Right lobe of liver (tissue), 6 donors: ENCODE measurements around the gene GJD2. TPM values are rescaled to one million over a fixed set of nuclear protein-coding genes. Genes with fewer than 3 reads are reported as not detected.

Experiments
- ATAC-seq, 4 donors: fragments of 200-7000 bp; cut with Tn5 transposase; one replicate each; pipeline ENCODE4 v1.9.1; 2020; ENCODE audit warnings: mild to moderate bottlenecking in 4 of 4, moderate library complexity in 4 of 4
- DNase-seq, 3 donors: peaks; one replicate each; pipeline ENCODE4 v3.0.0-alpha.2; 2020
- H3K27ac ChIP-seq, 3 donors: fragments of 200-600 bp; one replicate each; pipeline ENCODE4 v1.8.0; 2022
- H3K27me3 ChIP-seq, 2 donors: fragments of 200-600 bp; one replicate each; pipeline ENCODE4 v1.8.0; 2022
- H3K36me3 ChIP-seq, 4 donors: fragments of 200-600 bp; sonication (generic) in 1 of 4; one replicate each; pipeline versions ENCODE4 v1.5.1 to v1.8.0; 2017 to 2022; ENCODE audit warnings: control low read depth in 1 of 4
- H3K4me1 ChIP-seq, 4 donors: fragments of 200-600 bp; sonication (generic) in 1 of 4; one replicate each; pipeline versions ENCODE4 v1.5.1 to v1.8.0; 2017 to 2022; ENCODE audit warnings: control low read depth in 1 of 4
- H3K4me3 ChIP-seq, 3 donors: fragments of 200-600 bp; one replicate each; pipeline ENCODE4 v1.8.0; 2022
- H3K9me3 ChIP-seq, 4 donors: fragments of 200-600 bp; sonication (generic) in 1 of 4; one replicate each; pipeline versions ENCODE4 v1.5.1 to v1.8.0; 2017 to 2022; ENCODE audit warnings: control low read depth in 1 of 4
- CTCF ChIP-seq, 4 donors: fragments of 200-600 bp in 3 of 4; fragments of 450-650 bp in 1 of 4; IDR thresholded peaks; one replicate each; pipeline versions ENCODE4 v1.5.1 to v1.8.0; 2016 to 2022; ENCODE audit warnings: antibody characterized with exemption in 4 of 4, mild to moderate bottlenecking in 2 of 4
- POLR2A ChIP-seq: fragments of 450-650 bp; IDR thresholded peaks from one replicate; pipeline ENCODE4 v1.6.1; 2017; ENCODE audit warnings: antibody characterized with exemption, mild to moderate bottlenecking
- WGBS: methylation state at CpG from one replicate; pipeline ENCODE4 v1.1.6; 2018; ENCODE audit warnings: low coverage, low lambda C conversion rate; ENCODE audit not compliant: insufficient coverage; ENCODE audit errors: missing lambda C conversion rate; 5-methylcytosine and 5-hydroxymethylcytosine counted together
- intact Hi-C, 2 donors: fragments of 100-400 bp; cut with DNase I; formaldehyde crosslinking; loops; one replicate each; pipeline versions ENCODE4 v1.11.2 to v1.14.1; 2022
- long read RNA-seq: library from polyadenylated mRNA; unstranded; transcript quantifications from one replicate; pipeline ENCODE4 v2.0.0, GENCODE V29; 2019
- total RNA-seq, 6 experiments: library from RNA; depleted of rRNA in 2 of 6; stranded (reverse); fragments of >200 nt in 2 of 6; fragmentation: NEBNext Ultra II Directional in 3 of 6; extraction: Animal tissue kit (Norgen Biotek cat#: 25700) in 3 of 6; gene quantifications; one replicate each; pipeline versions ENCODE4 v1.1.0 to v1.2.4, GENCODE V29; 2016 to 2023
- donor health status: DM: no; HTN: yes; CAD: no.
- donor health status: DM: no; HTN: no; CAD: no.
- donor health status: DM: no; HTN: no; CAD: no.
- donor health status: DM: no; HTN: yes; CAD: no.
- donor health status: DM: no; HTN: yes; CAD: no.

GJD2 gene
- total RNA-seq = not detected
- long read RNA-seq = 0 reads

- DNase-seq (no peak), ATAC-seq (no peak)
- Histone ChIP-seq H3K9me3 (no peaks in the 10 kb centered on the region), H3K4me3 (no peak within 1 kb of the TSS), H3K4me1 (peaks cover 0 to 8% (median 0%) of the 10 kb centered on the region in 4 donors), H3K27me3 (peaks cover 5 to 15% of the 10 kb centered on the region in 2 donors), H3K27ac (no peak within 1 kb of the TSS), H3K36me3 (no peaks in the 10 kb centered on the region)
- intact Hi-C loops = no loop called here
- WGBS = 12% methylated on average over 10 of the region's 81 CpGs
- TF ChIP-seq POLR2A (no peak), CTCF (IDR thresholded peaks at IDR 0.05) (no peak)
Observed at GRCh38 chr15:34754674-34755418, at the start of gene GJD2. Gene GJD2 (minus strand): TSS chr15:34754998. CDS start chr15:34754488, 510 bp downstream.

GRCh38 chr15:34804113-34804512 is 49.3 kb upstream of the GJD2 start:
- WGBS = 82% methylated on average over 2 of the region's 2 CpGs
- TF ChIP-seq POLR2A = no peak
- TF ChIP-seq CTCF (IDR thresholded peaks at IDR 0.05) = no peak
- H3K27ac ChIP-seq = no peak overlapping the region
- no peaks in the 10 kb centered on the region for H3K36me3 ChIP-seq
- no peak for ATAC-seq
- intact Hi-C loops = no loop called here
- no peaks in the 10 kb centered on the region for H3K9me3 ChIP-seq
- H3K4me1 ChIP-seq = no peaks in the 10 kb centered on the region
- H3K27me3 ChIP-seq = no peaks in the 10 kb centered on the region
- no peak overlapping the region for H3K4me3 ChIP-seq
- DNase-seq = no peak

- Histone ChIP-seq H3K27me3 (no peaks in the 10 kb centered on the region), H3K4me1 (no peaks in the 10 kb centered on the region), H3K36me3 (no peaks in the 10 kb centered on the region), H3K9me3 (no peaks in the 10 kb centered on the region), H3K4me3 (no peak overlapping the region), H3K27ac (no peak overlapping the region)
- 87% methylated on average over 7 of the region's 7 CpGs for WGBS
- intact Hi-C loops = no loop called here
- no peak for TF ChIP-seq POLR2A
- TF ChIP-seq CTCF (IDR thresholded peaks at IDR 0.05) = no peak
- DNase-seq = no peak
- no peak for ATAC-seq
Observed at GRCh38 chr15:34802803-34803750, 48.3 kb upstream of the GJD2 start.

- WGBS = 100% methylated on average over 1 of the region's 1 CpG
- no peak for DNase-seq
- H3K27me3 ChIP-seq = peaks cover 0 to 3% of the 10 kb centered on the region in 2 donors
- H3K9me3 ChIP-seq = no peaks in the 10 kb centered on the region
- TF ChIP-seq POLR2A = no peak
- no peak for TF ChIP-seq CTCF (IDR thresholded peaks at IDR 0.05)
- intact Hi-C loops = no loop called here
- H3K27ac ChIP-seq = no peak overlapping the region
- H3K4me3 ChIP-seq = no peak overlapping the region
- no peak for ATAC-seq
- H3K4me1 ChIP-seq = no peaks in the 10 kb centered on the region
- H3K36me3 ChIP-seq = no peaks in the 10 kb centered on the region
Observed at GRCh38 chr15:34802371-34802770, 47.6 kb upstream of the GJD2 start.
